Measurements from ENCODE around the gene FAM25A. TPM values are rescaled to one million over a fixed set of nuclear protein-coding genes. Genes with fewer than 3 reads are reported as not detected.
A peak's percentile ranks its signal among the peaks of the same experiment; 100 is the strongest.
"Not testable (repeated sequence)": the region's sequence is repeated elsewhere in the genome, so short reads cannot be mapped to it uniquely, and the experiment has no call there.

FAM25A gene
- total RNA-seq, 1 experiment from 2014 or later: 2.7 TPM

- H2AFZ ChIP-seq (ENCODE audit: low read depth, low read length, poor library complexity, severe bottlenecking); ATAC-seq; DNase-seq (ENCODE audit: low read depth, low spot score); RAD21 ChIA-PET (ENCODE audit: low non-redundant PET in 1 of 2, low total read pairs in 2 of 2, uncharacterized antibody in 2 of 2, unreplicated experiment in 2 of 2); CTCF ChIA-PET; H3K79me2 ChIP-seq (ENCODE audit: insufficient read depth, low read length); H3K4me2 ChIP-seq (ENCODE audit: low read length); POLR2A ChIA-PET; H3K27ac ChIP-seq (ENCODE audit: low read depth, low read length); H3K27me3 ChIP-seq (ENCODE audit: insufficient read depth, low read length); BruUV-seq (replicated peaks); H3K9me3 ChIP-seq (ENCODE audit: control insufficient read depth in 1 of 2, insufficient read depth in 1 of 2, low read depth in 1 of 2, low read length in 2 of 2); H3K36me3 ChIP-seq (ENCODE audit: control insufficient read depth in 1 of 2, insufficient read depth in 2 of 2, low read length in 2 of 2); H3K9ac ChIP-seq (ENCODE audit: low read length); H3K9me2 ChIP-seq (ENCODE audit: insufficient read depth); H4K20me1 ChIP-seq (ENCODE audit: insufficient read depth); H3K4me3 ChIP-seq (replicated peaks in 1 of 2; ENCODE audit: low read depth in 1 of 2, low read length in 2 of 2); intact Hi-C loops (cut with micrococcal nuclease): not testable (repeated sequence)
- peaks cover 8 to 17% of the 10 kb centered on the region in 2 experiments; a peak in 3 of 4 replicates for H3K4me1 ChIP-seq (ENCODE audit: control insufficient read depth in 1 of 2, insufficient read depth in 2 of 2, low read length in 2 of 2)
These were observed 2.0 kb upstream of the FAM25A start for GRCh38 chr10:87018127-87018526.

GRCh38 chr10:87019066-87019465 is 1.0 kb upstream of the FAM25A start:
- H3K9ac ChIP-seq (ENCODE audit: low read length); H4K20me1 ChIP-seq (ENCODE audit: insufficient read depth); H3K27ac ChIP-seq (ENCODE audit: low read depth, low read length); intact Hi-C loops (cut with micrococcal nuclease); H3K27me3 ChIP-seq (ENCODE audit: insufficient read depth, low read length); POLR2A ChIA-PET; H3K4me2 ChIP-seq (ENCODE audit: low read length); H2AFZ ChIP-seq (ENCODE audit: low read depth, low read length, poor library complexity, severe bottlenecking); H3K4me3 ChIP-seq (replicated peaks in 1 of 2; ENCODE audit: low read depth in 1 of 2, low read length in 2 of 2); RAD21 ChIA-PET (ENCODE audit: low non-redundant PET in 1 of 2, low total read pairs in 2 of 2, uncharacterized antibody in 2 of 2, unreplicated experiment in 2 of 2); DNase-seq (ENCODE audit: low read depth, low spot score); H3K9me2 ChIP-seq (ENCODE audit: insufficient read depth); H3K9me3 ChIP-seq (ENCODE audit: control insufficient read depth in 1 of 2, insufficient read depth in 1 of 2, low read depth in 1 of 2, low read length in 2 of 2); H3K79me2 ChIP-seq (ENCODE audit: insufficient read depth, low read length); ATAC-seq; H3K36me3 ChIP-seq (ENCODE audit: control insufficient read depth in 1 of 2, insufficient read depth in 2 of 2, low read length in 2 of 2); CTCF ChIA-PET; BruUV-seq (replicated peaks): not testable (repeated sequence)
- peaks cover 8 to 24% of the 10 kb centered on the region in 2 experiments; a peak in 3 of 4 replicates for H3K4me1 ChIP-seq (ENCODE audit: control insufficient read depth in 1 of 2, insufficient read depth in 2 of 2, low read length in 2 of 2)

DNA sequence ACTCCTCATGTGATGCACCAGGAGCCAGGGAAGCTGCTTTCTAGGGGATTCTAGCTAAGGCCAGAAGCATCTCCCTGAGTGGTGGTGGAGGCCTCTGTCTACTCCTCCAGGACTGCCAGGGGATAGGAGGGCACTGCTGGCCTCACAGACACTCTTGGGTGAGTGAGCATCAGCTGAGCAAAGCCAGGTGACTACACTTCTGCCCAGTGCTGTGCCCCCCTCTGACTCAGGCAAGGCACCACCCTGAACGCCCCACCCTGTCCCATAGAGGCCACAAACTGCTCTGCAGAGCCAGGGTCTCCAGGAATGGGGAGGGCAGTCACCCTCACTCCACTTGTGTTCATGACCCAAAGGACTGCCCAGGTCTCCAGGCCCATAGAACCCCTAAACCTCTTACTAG is 590 bp upstream of the FAM25A start:
- peak overlapping the region; percentile 64 for H3K4me2 ChIP-seq (ENCODE audit: low read length)
- BruUV-seq (replicated peaks); ATAC-seq; H3K36me3 ChIP-seq (ENCODE audit: control insufficient read depth in 1 of 2, insufficient read depth in 2 of 2, low read length in 2 of 2); H4K20me1 ChIP-seq (ENCODE audit: insufficient read depth); RAD21 ChIA-PET (ENCODE audit: low non-redundant PET in 1 of 2, low total read pairs in 2 of 2, uncharacterized antibody in 2 of 2, unreplicated experiment in 2 of 2); H3K27ac ChIP-seq (ENCODE audit: low read depth, low read length); H3K27me3 ChIP-seq (ENCODE audit: insufficient read depth, low read length); H3K4me3 ChIP-seq (replicated peaks in 1 of 2; ENCODE audit: low read depth in 1 of 2, low read length in 2 of 2); POLR2A ChIA-PET; intact Hi-C loops (cut with micrococcal nuclease); DNase-seq (ENCODE audit: low read depth, low spot score); H3K9me3 ChIP-seq (ENCODE audit: control insufficient read depth in 1 of 2, insufficient read depth in 1 of 2, low read depth in 1 of 2, low read length in 2 of 2); CTCF ChIA-PET; H3K9me2 ChIP-seq (ENCODE audit: insufficient read depth); H3K79me2 ChIP-seq (ENCODE audit: insufficient read depth, low read length); H2AFZ ChIP-seq (ENCODE audit: low read depth, low read length, poor library complexity, severe bottlenecking): not testable (repeated sequence)
- peak overlapping the region; percentile 27 for H3K9ac ChIP-seq (ENCODE audit: low read length)
- peaks cover 8 to 26% of the 10 kb centered on the region in 2 experiments; a peak in 3 of 4 replicates for H3K4me1 ChIP-seq (ENCODE audit: control insufficient read depth in 1 of 2, insufficient read depth in 2 of 2, low read length in 2 of 2)

All from HCT116 (cell line).